Globus pallidus (tissue), 1 donor: ENCODE results near the gene SFXN2.

Source experiments
- DNase-seq: peaks from one replicate; pipeline ENCODE4 v3.0.0-alpha.2; 2015; ENCODE audit warnings: low spot score

SFXN2 gene

GRCh38 chr10:102777711-102778453 is 63.4 kb downstream of the SFXN2 start:
- DNase-seq: no peak

DNA sequence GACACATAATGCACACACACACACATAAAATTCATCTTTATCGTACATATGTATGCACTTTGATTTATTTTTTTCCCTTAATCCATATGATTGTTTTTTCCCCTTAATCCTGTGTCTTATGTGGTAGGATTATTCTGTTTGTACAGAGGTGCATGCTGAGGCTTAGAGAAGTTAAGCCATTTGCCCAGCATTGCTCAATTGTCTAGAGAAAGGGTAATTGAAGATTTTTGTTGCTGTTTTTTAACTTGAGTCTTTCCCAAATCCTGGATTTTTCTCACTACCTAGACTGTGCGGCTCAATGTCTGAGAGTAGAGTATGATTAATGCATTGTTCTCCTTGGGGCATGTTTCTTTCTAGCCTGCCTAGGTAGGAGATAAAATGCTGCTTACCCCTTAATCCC is 64.3 kb downstream of the SFXN2 start:
- no peak for DNase-seq

GRCh38 chr10:102779680-102780526 is 65.5 kb downstream of the SFXN2 start:
- DNase-seq: no peak

DNA sequence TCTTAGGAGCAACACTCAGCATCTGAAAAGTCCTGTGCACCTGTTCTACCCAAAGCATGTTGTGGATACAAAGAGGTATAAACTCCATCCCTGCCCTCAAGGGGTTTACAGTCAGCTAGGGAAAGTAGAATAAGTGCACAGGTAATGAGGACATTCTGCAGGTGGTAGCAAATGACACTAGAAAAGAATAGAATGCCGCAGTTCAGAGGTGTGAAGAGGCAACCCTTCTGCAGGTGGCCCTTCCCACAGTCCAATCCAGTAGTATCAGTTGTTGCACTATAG is 66.0 kb downstream of the SFXN2 start:
- DNase-seq: no peak

GRCh38 chr10:102781090-102781920 is 66.9 kb downstream of the SFXN2 start:
- DNase-seq: no peak

- no peak for DNase-seq
Observed at GRCh38 chr10:102781921-102782557, 67.6 kb downstream of the SFXN2 start.

- no peak for DNase-seq
Observed at GRCh38 chr10:102782673-102783551, 68.5 kb downstream of the SFXN2 start.

DNA sequence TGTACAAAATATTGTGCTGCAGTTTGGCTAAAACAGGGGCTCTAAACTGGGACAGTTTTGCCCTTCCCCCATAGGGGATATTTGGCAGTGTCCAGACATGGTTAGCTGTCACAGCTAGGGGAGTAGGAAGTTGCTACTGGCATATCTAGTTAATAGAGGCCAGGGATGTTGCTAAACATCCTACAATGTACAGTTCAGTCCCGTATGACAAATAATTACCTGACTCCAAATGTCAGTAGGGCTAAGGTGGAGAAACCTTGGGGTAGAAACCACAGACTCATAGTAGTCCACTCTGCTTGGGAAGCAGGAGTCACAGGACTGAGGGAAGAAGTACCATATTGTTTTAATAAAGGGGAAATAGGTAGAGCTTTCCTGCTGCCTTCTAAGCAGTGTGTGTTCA is 69.1 kb downstream of the SFXN2 start:
- DNase-seq: no peak

- DNase-seq: no peak
Observed at GRCh38 chr10:102785818-102786217, 71.4 kb downstream of the SFXN2 start.

GRCh38 chr10:102791754-102792395 is 77.4 kb downstream of the SFXN2 start:
- DNase-seq: no peak
